MM.1S (cell line): Measurements from ENCODE around the gene ZNF625.

Experiments used
- EZH2 ChIP-seq: fragments of 300-600 bp; sonication (generic); optimal IDR thresholded peaks from 2 replicates; pipeline ENCODE3; 2017; ENCODE audit warnings: low read depth, mild to moderate bottlenecking, antibody characterized with exemption, low read length, mixed read lengths
- TF ChIP-seq, protein P1 (sequence below): fragments of 300-600 bp; sonication (generic); IDR thresholded peaks from 2 replicates; pipeline ENCODE4 v1.5.1; 2016; ENCODE audit warnings: antibody characterized with exemption, low read length, mixed read lengths

DNA sequence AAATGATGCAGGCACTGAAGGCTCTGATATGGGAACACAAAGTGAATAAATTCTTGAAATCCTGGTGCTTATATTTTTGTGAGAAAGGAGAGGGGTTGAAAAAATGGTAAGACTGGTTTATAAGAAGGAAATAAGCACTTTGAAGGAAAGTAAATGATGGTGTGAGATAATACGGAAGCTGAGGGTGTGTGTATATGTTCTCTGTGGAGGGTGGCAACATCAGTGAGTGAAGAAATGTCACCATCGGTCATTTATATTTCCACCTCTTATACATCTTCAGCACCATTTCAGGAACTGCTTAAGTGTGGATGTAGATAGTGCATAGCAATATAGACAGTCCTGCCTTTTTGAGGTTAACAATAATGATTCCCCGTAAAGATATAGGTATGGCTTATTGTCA is 23.8 kb upstream of the ZNF625 start:
- TF ChIP-seq, protein P1, sequence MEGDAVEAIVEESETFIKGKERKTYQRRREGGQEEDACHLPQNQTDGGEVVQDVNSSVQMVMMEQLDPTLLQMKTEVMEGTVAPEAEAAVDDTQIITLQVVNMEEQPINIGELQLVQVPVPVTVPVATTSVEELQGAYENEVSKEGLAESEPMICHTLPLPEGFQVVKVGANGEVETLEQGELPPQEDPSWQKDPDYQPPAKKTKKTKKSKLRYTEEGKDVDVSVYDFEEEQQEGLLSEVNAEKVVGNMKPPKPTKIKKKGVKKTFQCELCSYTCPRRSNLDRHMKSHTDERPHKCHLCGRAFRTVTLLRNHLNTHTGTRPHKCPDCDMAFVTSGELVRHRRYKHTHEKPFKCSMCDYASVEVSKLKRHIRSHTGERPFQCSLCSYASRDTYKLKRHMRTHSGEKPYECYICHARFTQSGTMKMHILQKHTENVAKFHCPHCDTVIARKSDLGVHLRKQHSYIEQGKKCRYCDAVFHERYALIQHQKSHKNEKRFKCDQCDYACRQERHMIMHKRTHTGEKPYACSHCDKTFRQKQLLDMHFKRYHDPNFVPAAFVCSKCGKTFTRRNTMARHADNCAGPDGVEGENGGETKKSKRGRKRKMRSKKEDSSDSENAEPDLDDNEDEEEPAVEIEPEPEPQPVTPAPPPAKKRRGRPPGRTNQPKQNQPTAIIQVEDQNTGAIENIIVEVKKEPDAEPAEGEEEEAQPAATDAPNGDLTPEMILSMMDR, result no peak
- no peak for TF ChIP-seq EZH2
